Measurements from ENCODE around the gene AATF.

- TF ChIP-seq EP300 (IDR thresholded peaks at IDR 0.05; ENCODE audit: borderline replicate concordance in 1 of 2, low read depth in 2 of 2, low read length in 2 of 2) (no peak), BRCA1 (IDR thresholded peaks at IDR 0.05; ENCODE audit: low read depth, low read length) (no peak), USF2 (IDR thresholded peaks at IDR 0.05; ENCODE audit: low read length) (no peak), MAX (IDR thresholded peaks at IDR 0.05) (no peak), SP1 (IDR thresholded peaks at IDR 0.05; ENCODE audit: low read depth, low read length) (no peak), POLR2A (IDR thresholded peaks at IDR 0.05; ENCODE audit: control extremely low read depth in 1 of 2, low read depth in 2 of 2, low read length in 2 of 2) (no peak), CBX5 (IDR thresholded peaks at IDR 0.05; ENCODE audit: low read depth, low read length) (no peak), KDM1A (IDR thresholded peaks at IDR 0.05; ENCODE audit: borderline replicate concordance, low read length) (no peak), YY1 (IDR thresholded peaks at IDR 0.05; ENCODE audit: low read depth, low read length) (no peak), TBP (IDR thresholded peaks at IDR 0.05; ENCODE audit: low read depth, low read length) (no peak)
- TF ChIP-seq, protein P1, sequence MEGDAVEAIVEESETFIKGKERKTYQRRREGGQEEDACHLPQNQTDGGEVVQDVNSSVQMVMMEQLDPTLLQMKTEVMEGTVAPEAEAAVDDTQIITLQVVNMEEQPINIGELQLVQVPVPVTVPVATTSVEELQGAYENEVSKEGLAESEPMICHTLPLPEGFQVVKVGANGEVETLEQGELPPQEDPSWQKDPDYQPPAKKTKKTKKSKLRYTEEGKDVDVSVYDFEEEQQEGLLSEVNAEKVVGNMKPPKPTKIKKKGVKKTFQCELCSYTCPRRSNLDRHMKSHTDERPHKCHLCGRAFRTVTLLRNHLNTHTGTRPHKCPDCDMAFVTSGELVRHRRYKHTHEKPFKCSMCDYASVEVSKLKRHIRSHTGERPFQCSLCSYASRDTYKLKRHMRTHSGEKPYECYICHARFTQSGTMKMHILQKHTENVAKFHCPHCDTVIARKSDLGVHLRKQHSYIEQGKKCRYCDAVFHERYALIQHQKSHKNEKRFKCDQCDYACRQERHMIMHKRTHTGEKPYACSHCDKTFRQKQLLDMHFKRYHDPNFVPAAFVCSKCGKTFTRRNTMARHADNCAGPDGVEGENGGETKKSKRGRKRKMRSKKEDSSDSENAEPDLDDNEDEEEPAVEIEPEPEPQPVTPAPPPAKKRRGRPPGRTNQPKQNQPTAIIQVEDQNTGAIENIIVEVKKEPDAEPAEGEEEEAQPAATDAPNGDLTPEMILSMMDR (IDR thresholded peaks at IDR 0.05; ENCODE audit: control extremely low read depth in 1 of 3, insufficient read depth in 1 of 3, low read depth in 1 of 3, low read length in 3 of 3): no peak
Observed at GRCh38 chr17:36942631-36943125, 6.1 kb upstream of the AATF start.

Data from H1 (cell line).